Hematopoietic multipotent progenitor cell treated with erythropoietin and hydrocortisone succinate and interleukin-3 and kit ligand, for 17 days (in vitro differentiated cells): ENCODE results near the gene SYCP3.
A peak's percentile ranks its signal among the peaks of the same experiment; 100 is the strongest.

ENCODE experiments used
- DNase-seq: peaks from one replicate; pipeline ENCODE4 v3.0.0-alpha.2; 2015; ENCODE audit warnings: low spot score

The SYCP3 gene

DNA sequence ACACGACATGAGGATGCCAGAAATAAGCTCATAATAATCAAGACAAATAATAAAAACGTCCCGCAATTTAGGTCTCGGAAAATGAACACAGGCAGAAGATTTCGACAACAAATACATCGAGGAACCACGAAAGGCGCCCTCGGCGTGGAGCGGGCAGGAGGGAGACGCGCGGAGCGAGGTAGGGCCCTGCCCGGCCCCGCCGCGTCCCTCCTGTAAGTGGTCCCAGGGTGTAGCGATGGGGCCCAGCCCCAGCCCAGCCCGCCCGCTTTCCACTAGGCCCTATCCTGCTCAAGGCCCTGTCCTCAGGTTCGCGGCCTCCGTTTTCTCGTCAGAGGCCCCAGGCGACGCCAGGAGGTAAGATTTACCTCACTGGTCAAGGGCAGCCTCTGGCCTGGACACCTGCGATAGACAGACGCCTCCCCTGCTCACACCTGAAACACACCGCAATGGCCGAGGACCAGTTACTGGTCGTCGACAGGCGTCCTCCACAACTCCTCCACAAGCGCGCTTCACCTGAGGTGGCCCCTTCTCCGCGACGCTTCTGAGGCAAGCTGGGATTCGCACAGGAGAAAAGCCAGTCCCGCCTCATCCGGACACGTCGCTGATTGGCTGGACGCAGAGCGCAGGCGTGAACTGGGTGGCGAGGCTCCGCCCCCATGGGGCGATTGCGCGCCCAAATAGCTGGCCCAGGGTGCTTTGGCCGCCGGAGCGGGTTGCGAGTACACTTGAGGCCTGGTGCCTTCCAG is at the start of gene SYCP3:
Gene SYCP3, minus strand, starts transcription at position 543 of the 746 bp plus-strand sequence. CDS start 1,527 bp downstream, outside the sequence.
- DNase-seq, result no peak

DNA sequence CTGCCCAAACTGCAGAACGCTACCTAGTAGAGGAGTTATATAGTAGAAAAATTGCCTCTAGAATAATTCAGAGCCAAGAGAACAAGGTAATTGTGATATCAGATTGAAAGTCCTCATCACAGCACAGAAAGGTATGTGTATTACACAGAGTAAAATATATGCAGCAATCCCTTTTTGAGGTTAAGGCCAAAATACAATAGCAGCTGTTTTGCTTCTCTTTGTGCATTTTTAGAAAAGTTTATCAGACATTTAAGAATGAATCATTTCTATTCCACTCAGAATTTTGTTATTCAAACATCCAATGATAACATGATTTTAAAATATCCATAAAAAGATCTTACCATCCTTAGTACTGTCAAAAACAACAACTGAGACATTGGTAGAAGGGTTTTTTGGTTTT is 46.4 kb upstream of the SYCP3 start:
- no peak for DNase-seq

DNA sequence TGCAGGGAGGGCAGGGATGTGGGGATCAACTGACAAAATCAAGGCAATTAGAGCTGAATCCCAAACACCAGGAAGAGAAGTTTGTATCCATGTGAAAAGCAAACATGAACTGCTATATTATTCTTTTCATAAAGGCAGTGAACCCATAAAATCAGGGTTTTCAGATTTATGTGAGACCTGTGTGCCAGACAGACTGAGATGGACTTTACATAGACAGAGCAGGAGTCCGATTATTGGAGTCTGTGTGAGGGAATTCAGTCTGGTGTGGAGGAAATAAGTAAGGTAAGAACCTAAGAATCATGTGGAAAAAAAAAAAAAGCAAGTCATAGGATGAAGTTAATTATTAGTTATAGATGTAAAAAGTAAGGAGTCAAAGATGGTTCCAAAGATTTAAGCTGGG is 45.1 kb upstream of the SYCP3 start:
- no peak for DNase-seq

DNA sequence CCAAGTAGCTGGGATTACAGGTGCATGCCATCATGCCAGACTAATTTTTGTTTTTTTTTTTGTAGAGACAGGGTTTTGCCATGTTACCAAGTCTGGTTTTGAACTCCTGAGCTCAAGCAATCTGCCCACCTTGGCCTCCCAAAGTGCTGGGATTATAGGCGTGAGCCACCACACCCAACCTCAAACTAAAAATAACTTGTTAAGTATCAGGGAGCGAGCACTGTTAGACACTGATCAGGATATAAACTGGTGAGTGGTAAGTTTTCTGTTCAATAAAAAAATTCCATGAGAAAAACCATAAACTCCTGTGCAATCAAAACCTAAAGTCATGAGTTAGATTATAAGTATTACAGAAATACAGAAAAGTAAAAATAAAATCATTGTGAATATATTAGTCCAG is 44.6 kb upstream of the SYCP3 start:
- DNase-seq, result no peak

DNA sequence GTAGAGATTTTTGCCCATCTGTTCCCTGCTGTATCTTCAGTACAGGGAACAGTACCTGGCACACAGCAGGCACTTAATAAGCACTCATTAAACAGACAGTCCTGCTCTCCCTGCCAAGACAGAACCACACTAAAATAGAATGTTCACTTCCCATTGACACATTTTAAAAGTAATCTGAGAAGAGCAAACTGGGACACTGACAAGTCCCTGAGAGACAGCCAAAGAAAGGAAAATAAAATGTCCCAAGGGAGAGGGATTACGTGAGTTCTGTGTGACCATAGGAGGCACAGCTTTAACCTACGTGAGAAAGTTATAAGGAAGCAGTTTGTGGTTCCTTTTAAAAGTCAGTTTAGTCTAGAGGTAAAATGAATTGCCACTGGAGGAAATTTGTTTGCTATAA is 43.9 kb upstream of the SYCP3 start:
- no peak for DNase-seq

DNA sequence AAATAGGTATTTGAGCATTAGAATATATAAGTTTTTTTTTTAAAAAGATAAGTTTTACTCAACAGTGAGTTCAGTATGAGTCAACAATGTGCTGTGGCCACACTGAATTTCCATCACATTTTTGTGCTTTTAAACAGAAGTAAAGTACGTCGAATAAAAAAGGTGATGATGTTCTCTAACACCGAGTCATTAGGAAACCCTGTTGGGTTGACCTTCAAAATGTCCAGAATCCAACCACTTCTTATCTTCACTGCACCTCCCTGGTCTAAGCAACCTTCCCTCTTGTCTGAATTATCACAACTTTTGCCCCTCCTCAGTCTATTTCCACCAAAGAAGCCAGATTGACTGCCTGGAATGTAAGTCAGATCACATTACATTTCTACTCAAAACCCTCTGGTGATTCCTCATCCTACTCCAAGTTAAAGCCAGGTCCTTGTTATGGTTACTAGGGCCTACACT is 43.0 kb upstream of the SYCP3 start:
- DNase-seq, result no peak

DNA sequence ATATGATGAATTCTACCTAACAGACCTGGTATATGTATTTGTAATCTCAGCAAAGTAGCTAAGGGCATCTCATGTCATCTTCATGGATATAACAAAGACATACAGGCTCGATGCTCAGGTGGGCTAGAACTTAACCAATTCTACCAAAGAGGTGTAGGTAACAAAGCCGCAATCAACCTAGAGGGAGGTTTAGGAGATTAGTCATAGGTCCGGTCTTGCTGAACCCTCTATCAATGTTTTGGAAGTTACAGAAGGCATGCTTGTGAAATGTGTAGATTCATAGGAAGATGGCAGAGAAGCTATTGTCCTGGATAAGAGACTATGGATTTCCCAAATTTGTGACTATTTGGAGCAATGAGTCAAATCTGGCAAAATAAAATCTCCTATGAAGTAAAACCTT is 42.6 kb upstream of the SYCP3 start:
- no peak for DNase-seq

DNA sequence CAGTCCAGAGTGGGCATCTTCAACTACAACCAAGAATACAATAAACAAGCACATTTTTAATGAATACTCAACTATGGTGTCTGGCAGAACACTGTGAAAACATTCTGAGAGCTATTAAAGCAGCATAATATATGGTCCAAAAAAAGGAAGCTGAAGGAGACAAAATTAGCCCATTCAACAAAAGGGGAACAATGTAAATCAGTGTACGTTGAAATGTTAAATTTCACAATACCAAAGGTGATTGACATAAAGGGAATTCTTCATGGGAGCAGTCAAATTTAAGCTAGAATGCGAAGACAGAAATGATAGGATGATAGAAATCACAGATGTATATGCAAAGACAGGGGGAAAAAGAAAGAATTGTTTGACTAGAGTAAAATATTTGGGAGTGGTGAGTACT is 41.3 kb upstream of the SYCP3 start:
- no peak for DNase-seq

DNA sequence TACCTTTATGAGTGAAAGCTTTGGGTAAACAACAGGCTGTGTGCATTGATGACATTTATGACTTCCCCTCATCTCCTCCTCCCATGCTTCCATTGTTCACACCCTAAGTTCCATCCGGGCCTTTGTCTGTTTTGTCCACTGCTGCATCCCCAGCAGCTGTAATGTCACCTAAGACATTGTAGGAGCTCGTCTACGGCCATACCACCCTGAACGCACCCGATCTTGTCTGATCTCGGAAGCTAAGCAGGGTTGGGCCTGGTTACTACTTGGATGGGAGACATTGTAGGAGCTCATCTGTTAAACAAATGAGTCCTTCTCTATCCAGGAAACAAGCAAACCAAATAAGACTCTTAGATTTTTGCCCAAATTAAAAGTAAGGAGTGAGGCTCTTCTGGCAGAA is 40.4 kb upstream of the SYCP3 start:
- no peak for DNase-seq

DNA sequence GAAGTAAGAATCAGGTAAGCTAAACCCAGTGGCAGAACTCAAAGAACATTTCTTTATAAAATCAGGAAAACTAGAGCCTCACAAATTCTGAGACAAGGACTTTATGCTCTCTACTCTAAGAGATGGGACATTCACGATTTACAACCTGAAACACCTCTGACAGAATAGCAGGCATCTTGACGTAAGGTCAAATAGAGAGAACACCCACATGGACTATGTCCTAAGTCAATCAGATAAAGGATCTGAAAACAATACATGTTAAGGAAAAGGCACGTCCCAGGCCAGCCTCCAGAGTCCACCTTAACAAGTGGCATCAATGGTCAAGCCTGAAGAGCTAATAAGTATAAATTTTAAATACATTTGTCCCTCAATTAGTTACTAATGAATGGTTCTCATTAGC is 39.9 kb upstream of the SYCP3 start:
- DNase-seq, result no peak

DNA sequence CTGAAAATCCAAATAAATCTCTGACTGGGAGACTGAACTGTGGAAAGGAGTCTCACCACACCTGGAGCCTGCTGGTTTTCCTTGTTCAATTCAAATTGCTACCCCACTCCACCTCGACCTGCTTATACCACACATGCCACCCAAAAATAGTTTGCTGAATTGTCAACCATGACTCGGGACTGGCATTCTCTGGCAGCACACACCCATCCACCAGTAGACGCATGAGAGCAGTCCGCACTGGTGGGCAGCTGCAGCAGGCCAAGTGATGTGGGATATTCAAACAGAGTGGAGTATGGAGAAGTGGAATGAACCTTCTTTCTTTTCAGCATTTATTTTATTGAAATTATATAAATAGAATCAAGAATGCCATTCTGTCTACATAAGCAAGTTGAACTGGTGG is 38.7 kb upstream of the SYCP3 start:
- DNase-seq, result no peak

DNA sequence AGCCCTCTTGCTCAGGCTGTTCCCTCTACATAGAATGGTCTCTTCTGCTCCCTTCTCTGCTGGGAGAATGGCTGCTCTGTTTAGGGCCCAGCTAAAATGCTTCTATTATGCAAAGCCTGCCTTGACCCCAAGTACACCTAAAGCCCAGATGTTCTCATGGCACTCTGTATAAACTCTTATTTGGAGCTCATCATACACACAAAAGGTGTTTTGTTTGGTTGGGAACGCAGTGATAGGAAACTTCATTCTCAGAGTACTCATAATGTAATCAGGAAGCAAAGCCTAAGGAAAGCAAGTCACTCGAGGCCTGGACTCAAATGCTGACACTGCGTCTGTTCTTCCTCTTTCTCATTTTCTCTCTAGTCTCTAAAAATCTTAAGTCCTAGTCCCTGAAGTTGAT is 38.2 kb upstream of the SYCP3 start:
- no peak for DNase-seq

DNA sequence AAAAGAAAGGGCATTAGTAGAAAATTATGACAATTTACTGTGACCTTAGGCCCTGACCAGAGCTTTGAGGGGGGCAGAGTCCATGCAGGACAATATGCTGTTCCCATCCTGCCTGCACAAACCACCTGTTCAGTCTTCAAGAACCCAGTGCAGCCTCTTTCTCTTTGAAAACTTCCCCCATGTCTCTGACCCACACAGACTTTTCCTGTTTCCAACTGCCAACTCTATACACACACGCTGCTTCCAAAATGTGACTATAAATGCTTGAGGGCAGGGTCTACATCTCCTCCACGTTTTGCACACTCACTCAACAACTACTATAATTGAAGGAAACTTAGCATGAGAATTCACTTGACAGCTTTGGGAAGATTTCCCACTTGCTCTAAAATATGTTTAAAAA is 36.6 kb upstream of the SYCP3 start:
- DNase-seq, result no peak

DNA sequence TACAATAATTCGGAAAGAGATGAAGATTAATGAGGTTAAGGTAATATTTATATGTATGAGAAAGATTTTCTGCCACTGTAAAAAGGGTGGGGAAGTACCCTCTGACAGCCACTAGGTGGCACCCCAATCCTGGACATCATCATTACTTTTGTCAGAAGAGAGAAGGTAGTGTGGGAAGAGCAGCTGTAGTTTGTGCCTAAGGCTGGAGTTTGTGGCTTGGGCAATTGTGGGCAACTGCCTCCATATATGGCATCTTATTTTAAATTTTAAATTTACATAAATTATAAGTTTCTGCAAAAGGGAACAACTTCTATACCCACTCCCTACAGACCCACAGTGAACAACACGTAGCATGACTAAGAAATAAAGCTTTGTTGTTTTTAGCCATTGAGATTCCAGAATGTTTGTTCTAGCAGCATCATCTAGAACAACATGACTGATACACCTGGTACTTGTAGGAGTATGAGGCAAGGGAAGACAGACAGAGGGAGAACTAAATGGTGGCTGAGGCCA is 34.4 kb upstream of the SYCP3 start:
- DNase-seq, result peak; percentile 84

DNA sequence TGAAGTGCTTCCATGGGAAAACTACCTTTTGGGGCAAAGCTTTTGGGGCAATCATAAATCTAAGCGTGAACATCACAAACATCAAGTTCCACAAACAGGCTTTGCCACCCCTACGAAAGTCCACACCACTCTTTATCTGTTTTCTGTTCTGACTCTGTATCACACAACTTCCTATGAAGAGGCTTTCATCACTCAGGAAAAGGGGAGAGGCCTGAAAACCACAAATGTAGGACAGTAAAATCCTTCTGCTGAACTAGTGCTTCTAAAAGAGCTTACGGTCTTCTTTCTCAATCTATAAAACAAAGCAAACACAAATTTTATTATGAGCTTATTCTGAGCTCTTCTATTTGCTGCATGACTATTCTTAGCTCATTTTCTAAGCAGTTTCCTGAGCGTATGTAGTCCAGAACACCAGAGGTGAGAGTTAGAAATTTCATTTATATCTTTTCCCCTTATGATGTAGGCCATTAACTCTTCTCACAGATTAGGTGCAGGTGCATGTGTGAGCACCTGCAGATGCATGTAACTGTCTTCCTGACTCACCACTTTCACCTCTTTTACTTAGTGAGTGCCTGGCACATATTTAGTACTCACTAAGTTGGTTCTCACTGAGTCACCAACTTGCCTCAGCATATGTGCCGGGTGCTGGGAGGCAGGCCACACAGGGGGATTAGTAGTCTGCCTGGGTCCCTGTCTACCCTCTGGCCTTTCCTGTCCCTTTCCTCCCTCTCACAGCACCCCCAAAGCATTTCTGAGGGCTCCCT is 32.9 kb upstream of the SYCP3 start:
- no peak for DNase-seq

DNA sequence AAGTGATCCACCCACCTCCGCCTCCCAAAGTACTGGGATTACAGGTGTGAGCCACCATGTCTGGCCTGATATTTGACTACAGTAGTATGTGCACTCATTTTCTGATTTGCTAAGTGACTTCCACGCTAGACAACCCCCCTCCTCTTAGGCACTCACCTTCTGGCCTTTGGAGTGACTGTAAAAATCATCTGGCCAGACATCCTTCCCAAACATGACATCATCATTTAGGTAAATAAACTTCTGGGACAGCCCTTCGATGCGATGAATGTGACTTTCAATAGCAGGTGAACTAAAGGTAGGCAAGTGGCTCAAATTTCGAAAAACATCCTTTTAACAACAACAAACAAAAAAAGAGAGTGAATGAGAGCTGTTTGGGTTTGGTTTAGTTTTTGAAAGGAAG is 30.6 kb upstream of the SYCP3 start:
- no peak for DNase-seq

DNA sequence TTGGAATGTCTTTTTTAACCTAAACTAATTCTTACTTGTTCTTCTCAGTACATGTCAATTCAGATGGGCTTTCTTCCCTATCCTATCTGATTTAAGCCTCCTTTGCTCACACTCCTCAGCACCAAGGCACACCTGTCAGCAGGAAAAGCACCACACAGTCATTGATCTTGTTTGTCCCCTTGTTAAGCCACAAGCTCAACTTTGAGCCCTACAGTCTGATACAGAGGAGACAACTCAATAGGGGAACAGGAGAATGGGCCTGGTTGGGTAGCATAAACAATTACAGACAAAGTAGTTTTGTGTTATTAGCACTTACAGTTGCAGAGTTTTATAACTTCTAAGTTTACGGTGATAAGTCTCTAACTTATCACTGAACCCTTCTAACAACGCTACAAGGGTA is 29.5 kb upstream of the SYCP3 start:
- no peak for DNase-seq

DNA sequence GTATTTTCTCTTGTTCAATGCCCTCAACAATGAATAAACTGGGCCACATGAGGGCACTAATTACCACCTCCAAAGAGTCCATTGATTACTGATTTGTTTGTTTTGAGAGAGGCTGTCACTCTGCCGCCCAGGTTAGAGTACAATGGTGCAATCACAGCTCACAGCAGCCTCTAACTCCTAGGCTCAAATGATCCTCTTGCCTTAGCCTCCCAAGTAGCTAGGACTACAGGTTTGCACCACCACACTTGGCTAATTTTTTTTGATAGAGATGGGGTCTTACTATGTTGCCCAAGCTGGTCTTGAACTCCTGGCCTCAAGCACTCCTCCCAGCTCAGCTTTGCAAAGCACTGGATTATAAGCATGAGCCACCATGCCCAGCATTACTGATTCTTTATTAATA is 28.3 kb upstream of the SYCP3 start:
- DNase-seq, result no peak

DNA sequence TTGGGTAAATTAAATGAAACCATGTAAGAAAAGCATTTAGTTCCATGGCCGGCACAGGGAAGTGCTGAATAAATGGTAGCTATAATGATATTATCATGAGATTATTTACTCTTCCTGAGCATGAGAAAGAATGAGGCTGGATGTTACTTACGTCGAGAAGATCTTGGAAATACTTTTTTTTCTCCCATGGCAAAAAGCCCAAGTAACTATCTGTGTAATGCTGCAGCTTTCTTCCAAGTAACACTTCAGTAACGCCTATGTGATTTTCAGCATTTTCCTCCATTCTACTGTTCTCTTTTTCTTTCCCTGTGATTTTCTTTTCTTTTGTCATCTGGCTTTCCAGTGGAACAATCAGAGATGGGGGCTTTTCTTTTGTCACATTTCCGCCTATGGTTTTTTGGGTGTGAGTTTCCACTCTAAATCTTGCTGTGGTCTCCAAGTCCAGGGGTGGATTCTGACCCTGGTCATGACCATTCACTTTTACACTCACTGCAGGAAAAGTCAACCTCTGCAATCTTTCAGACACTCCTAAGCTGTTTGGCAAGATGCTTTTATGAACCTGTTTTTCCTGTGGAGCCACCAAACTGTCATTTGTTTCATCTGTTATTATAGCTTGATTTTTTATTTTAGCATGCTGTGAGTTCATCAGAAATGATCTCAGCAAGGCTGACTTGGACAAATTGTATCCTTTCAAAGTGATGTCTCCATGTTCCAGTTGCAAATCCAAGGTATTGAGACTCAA is 25.0 kb upstream of the SYCP3 start:
- DNase-seq, result no peak

DNA sequence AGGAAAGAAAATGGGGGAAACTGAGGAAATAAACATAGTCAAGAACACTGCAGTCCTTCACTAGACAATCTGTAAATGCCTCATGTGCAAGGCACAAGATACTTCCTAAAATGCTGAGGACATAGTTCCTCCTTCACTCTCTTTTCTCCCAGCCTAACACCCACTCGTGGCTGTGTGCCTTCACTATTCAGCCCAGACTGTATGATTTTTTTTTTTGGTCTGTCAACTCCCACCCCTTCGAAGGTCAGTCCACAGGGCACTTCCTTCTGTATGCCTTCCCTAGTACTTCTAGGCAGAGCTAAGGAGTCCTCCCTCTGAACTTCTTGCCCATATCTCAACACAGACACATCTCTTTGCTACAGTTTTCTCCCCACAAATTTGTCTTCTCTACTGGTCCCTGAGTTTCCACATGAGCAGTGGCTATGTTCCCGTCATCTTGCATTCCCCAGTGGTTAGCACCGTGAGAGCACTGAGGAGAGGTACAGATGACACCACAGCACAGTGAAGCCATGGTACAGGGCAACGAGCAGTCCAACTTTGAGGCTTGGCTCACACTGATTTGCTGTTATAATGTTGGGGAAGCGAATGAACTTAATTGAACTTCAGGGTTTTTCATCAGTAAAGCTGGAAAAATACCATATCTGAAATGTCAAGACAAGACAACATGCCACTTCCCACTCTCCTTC is 24.1 kb upstream of the SYCP3 start:
- no peak for DNase-seq

DNA sequence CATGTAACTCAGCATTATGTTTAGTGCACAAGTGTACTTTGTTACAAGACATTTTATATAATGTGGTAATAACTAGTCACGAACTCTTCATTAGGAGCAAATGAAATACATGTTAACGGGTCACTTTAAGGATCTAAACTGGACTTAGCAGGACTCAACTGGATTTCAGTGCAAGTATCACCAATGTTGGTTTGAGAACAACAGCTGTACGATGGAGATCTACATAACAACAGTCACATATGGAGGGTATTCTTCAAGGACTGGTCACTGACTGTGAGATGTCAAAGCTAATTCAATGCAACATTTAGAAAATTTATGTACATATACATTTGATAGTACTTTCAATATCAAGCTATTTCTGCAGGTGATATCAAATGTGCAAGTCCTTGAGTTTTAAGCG is 22.5 kb upstream of the SYCP3 start:
- DNase-seq, result no peak

DNA sequence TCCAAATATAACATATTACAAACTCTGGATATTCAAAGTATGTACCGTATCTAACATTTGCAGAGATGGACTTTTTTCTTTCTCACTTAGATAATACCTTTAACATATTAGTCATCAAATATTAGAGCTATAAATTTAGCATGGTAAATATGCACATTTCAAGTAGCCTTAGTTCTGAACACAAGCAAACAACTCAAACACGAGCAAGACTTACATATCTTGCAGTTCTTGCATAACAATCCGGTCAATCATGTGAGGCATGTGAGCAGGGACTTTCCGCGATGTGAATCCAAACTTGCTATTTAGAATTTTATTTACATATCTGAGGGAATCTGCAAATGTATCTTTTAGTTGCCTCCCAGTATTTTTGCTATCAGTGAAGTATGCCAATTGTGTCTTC is 22.1 kb upstream of the SYCP3 start:
- no peak for DNase-seq
